Psoas muscle (tissue), 8 donors: ENCODE measurements around the gene NAA16. TPM values are rescaled to one million over a fixed set of nuclear protein-coding genes. Genes with fewer than 3 reads are reported as not detected.

Source experiments
- ATAC-seq, 4 donors: fragments of 200-7000 bp; cut with Tn5 transposase; one replicate each; pipeline ENCODE4 v1.9.1; 2020; ENCODE audit warnings: moderate library complexity in 3 of 4, mild to moderate bottlenecking in 2 of 4
- DNase-seq, 2 donors: peaks; one replicate each; pipeline ENCODE4 v3.0.0-alpha.2; 2020
- H3K27ac ChIP-seq: fragments of 200-600 bp; one replicate; pipeline ENCODE4 v1.8.0; 2022
- H3K27me3 ChIP-seq, 3 donors: fragments of 200-600 bp in 1 of 3; one replicate each; pipeline versions ENCODE4 v1.6.1 to v1.8.0; 2013 to 2022; ENCODE audit warnings: low read length in 2 of 3, mild to moderate bottlenecking in 2 of 3, moderate library complexity in 1 of 3; ENCODE audit not compliant: insufficient read depth in 3 of 3
- H3K36me3 ChIP-seq, 2 donors: fragments of 200-600 bp in 1 of 2; one replicate each; pipeline versions ENCODE4 v1.6.1 to v1.8.0; 2013 to 2022; ENCODE audit warnings: low read depth in 1 of 2, mild to moderate bottlenecking in 1 of 2, moderate library complexity in 1 of 2; ENCODE audit not compliant: insufficient read depth in 1 of 2
- H3K4me1 ChIP-seq: fragments of 200-600 bp; one replicate; pipeline ENCODE4 v1.8.0; 2022
- H3K4me3 ChIP-seq: fragments of 200-600 bp; one replicate; pipeline ENCODE4 v1.8.0; 2022; ENCODE audit warnings: mild to moderate bottlenecking
- H3K9me3 ChIP-seq: fragments of 200-600 bp; one replicate; pipeline ENCODE4 v1.8.0; 2022
- WGBS, 3 donors: extraction: QIAGEN DNeasy Blood & Tissue Kit; methylation state at CpG; one replicate each; pipeline versions ENCODE4 v1.1.6 to v1.1.7; 2013; 5-methylcytosine and 5-hydroxymethylcytosine counted together
- intact Hi-C, 2 donors: fragments of 100-400 bp; cut with DNase I; formaldehyde crosslinking; loops; one replicate each; pipeline versions ENCODE4 v1.11.0 to v1.14.2; 2022
- polyA plus RNA-seq, 3 donors: library from polyadenylated mRNA; stranded (reverse); fragments of 200-250 nt; gene quantifications; one replicate each; pipeline ENCODE4 v1.2.3, GENCODE V29; 2013
- total RNA-seq, 4 donors: library from RNA; stranded (reverse); fragmentation: NEBNext Ultra II Directional in 2 of 4; extraction: Animal tissue kit (Norgen Biotek cat#: 25700) in 2 of 4; gene quantifications; one replicate each; pipeline versions ENCODE4 v1.2.1 to v1.2.4, GENCODE V29; 2021 to 2023
- TF ChIP-seq, protein P1 (sequence below): fragments of 200-600 bp; IDR thresholded peaks from one replicate; pipeline ENCODE4 v1.8.0; 2022; ENCODE audit warnings: antibody characterized with exemption
- donor health status: healthy with polysubstance abuse.
- donor health status: DM: no; HTN: no; CAD: no; lungs with moderate emphysema.
- donor health status: Bipolar disorder and iron deficiency.
- donor health status: healthy.
- donor health status: DM: yes; HTN: yes; CAD: no.
- donor health status: DM: no; HTN: no; CAD: no.
- donor health status: DM: no; HTN: no; CAD: no.
- donor health status: DM: yes; HTN: yes; CAD: no.

Gene NAA16
- total and polyA plus RNA-seq, 7 donors, result 3.5 to 22.3 (median 8.1) TPM

GRCh38 chr13:41299316-41300094, 11.6 kb upstream of the NAA16 start:
- 90 to 93% (median 92%) methylated on average over 4 of the region's 4 CpGs for WGBS, 3 donors
- no peaks in the 10 kb centered on the region for H3K36me3 ChIP-seq
- no peak overlapping the region for H3K27ac ChIP-seq
- ATAC-seq (no peak), DNase-seq (no peak)
- H3K4me1 ChIP-seq, result no peaks in the 10 kb centered on the region
- no peaks in the 10 kb centered on the region for H3K27me3 ChIP-seq
- no peaks in the 10 kb centered on the region for H3K9me3 ChIP-seq
- intact Hi-C loops, result no loop called here
- TF ChIP-seq, protein P1, sequence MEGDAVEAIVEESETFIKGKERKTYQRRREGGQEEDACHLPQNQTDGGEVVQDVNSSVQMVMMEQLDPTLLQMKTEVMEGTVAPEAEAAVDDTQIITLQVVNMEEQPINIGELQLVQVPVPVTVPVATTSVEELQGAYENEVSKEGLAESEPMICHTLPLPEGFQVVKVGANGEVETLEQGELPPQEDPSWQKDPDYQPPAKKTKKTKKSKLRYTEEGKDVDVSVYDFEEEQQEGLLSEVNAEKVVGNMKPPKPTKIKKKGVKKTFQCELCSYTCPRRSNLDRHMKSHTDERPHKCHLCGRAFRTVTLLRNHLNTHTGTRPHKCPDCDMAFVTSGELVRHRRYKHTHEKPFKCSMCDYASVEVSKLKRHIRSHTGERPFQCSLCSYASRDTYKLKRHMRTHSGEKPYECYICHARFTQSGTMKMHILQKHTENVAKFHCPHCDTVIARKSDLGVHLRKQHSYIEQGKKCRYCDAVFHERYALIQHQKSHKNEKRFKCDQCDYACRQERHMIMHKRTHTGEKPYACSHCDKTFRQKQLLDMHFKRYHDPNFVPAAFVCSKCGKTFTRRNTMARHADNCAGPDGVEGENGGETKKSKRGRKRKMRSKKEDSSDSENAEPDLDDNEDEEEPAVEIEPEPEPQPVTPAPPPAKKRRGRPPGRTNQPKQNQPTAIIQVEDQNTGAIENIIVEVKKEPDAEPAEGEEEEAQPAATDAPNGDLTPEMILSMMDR, result no peak
- no peak overlapping the region for H3K4me3 ChIP-seq

- no peaks in the 10 kb centered on the region for H3K27me3 ChIP-seq
- H3K9me3 ChIP-seq, result no peaks in the 10 kb centered on the region
- ATAC-seq, result no peak
- WGBS, 3 donors, result 97 to 98% (median 98%) methylated on average over 3 of the region's 3 CpGs
- TF ChIP-seq, protein P1, result no peak
- H3K4me1 ChIP-seq, result no peaks in the 10 kb centered on the region
- H3K36me3 ChIP-seq, result no peaks in the 10 kb centered on the region
- DNase-seq, result no peak
- no peak overlapping the region for H3K27ac ChIP-seq
- intact Hi-C loops, result no loop called here
- no peak overlapping the region for H3K4me3 ChIP-seq
These were observed 8.3 kb upstream of the NAA16 start for GRCh38 chr13:41302743-41303142.

- Histone ChIP-seq H3K27me3 (no peaks in the 10 kb centered on the region), H3K9me3 (no peaks in the 10 kb centered on the region), H3K4me1 (no peaks in the 10 kb centered on the region), H3K27ac (no peak overlapping the region), H3K36me3 (no peaks in the 10 kb centered on the region), H3K4me3 (no peak overlapping the region)
- TF ChIP-seq, protein P1, result no peak
- ATAC-seq (no peak), DNase-seq (no peak)
- intact Hi-C loops, result no loop called here
These were observed 6.5 kb upstream of the NAA16 start for GRCh38 chr13:41304551-41304950.

DNA sequence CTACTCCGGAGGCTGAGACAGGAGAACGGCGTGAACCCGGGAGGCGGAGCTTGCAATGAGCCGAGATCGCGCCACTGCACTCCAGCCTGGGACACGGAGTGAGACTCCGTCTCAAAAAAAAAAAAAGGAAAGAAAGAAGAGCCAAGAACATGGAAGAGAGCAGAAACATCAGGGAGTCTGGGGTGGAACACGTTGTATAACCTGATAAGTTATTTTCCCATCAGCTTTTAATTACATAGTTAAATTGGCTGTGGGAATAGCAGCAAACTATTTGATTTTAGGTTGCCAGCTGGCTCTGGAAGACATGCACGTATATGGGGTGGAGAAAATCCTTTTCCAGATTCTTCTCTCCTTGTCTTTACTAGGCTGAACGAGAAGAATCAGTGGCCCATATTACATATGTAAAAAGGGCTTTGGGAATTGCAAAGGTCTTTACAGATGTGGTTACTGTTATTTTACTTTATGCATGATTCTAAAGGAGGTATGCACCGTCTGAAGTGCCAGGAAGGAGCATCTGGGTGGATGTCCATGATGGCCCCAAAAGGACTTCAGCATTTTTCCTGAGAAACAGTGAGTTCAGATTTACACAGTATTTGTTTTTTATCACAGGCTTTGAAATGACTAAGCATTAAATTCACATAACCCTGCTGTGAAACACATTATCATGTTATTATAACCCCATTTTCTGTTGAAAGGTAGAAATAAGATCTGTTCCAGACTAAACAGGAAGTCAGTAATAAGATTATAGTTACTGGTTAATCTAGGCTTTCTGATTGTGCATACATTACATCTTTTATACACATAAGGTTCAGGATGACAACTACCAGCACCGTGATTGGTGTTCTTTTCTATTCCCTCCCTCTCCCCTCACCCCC, 4.6 kb upstream of the NAA16 start:
- TF ChIP-seq, protein P1, result no peak
- intact Hi-C loops, result loop anchor here (5.0 kb wide), 2 partner anchors 34 to 39 kb away; no protein-coding TSS in a partner anchor
- no peak overlapping the region for H3K4me3 ChIP-seq
- no peaks in the 10 kb centered on the region for H3K9me3 ChIP-seq
- 74 to 80% (median 77%) methylated on average over 15 of the region's 15 CpGs for WGBS, 3 donors
- H3K27ac ChIP-seq, result no peak overlapping the region
- DNase-seq (no peak), ATAC-seq (no peak)
- no peaks in the 10 kb centered on the region for H3K4me1 ChIP-seq
- no peaks in the 10 kb centered on the region for H3K36me3 ChIP-seq
- no peaks in the 10 kb centered on the region for H3K27me3 ChIP-seq
